RCC 7860 (cell line): ENCODE data around the gene SEMA6D.

Source experiments
- DNase-seq: peaks from one replicate; pipeline ENCODE4 v3.0.0-alpha.2; 2015; ENCODE audit warnings: low spot score
- FAIRE-seq: peaks from 2 replicates; lab custom pipeline; 2012; peaks lifted over from hg19 to GRCh38; lab: Jason Lieb, UNC

The SEMA6D gene, protein sequence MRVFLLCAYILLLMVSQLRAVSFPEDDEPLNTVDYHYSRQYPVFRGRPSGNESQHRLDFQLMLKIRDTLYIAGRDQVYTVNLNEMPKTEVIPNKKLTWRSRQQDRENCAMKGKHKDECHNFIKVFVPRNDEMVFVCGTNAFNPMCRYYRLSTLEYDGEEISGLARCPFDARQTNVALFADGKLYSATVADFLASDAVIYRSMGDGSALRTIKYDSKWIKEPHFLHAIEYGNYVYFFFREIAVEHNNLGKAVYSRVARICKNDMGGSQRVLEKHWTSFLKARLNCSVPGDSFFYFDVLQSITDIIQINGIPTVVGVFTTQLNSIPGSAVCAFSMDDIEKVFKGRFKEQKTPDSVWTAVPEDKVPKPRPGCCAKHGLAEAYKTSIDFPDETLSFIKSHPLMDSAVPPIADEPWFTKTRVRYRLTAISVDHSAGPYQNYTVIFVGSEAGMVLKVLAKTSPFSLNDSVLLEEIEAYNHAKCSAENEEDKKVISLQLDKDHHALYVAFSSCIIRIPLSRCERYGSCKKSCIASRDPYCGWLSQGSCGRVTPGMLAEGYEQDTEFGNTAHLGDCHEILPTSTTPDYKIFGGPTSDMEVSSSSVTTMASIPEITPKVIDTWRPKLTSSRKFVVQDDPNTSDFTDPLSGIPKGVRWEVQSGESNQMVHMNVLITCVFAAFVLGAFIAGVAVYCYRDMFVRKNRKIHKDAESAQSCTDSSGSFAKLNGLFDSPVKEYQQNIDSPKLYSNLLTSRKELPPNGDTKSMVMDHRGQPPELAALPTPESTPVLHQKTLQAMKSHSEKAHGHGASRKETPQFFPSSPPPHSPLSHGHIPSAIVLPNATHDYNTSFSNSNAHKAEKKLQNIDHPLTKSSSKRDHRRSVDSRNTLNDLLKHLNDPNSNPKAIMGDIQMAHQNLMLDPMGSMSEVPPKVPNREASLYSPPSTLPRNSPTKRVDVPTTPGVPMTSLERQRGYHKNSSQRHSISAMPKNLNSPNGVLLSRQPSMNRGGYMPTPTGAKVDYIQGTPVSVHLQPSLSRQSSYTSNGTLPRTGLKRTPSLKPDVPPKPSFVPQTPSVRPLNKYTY

DNA sequence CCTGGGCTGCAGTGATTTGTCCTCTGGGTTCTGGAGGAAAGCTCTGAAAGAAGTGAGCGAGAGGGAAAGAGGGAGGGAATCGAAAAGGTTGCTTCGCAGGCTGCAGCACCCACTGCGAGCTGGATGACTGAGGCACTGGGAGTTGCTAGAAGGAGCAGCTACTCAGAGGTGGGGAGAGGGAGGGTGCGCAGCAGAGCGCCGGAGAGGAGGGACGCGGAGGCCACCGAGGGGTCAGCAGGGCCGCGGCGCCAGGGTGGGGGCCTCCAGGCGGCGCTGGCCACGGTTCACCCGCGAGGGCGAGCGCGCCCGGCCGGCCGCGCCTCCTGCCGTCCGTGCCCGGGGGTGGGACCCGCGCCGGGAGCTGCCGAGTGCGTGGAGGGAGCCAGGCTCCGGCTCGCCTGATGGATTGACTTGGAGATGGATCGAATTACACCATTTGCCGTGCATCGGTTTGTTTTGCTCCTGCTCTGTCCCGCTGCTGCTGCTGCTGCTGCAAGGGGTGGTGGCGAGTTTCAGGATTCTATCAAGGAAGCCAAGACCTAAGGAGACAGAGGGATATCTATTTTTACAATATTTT, at the start of gene SEMA6D:
TSS of gene SEMA6D (plus strand) at position 470 of the 577 bp plus-strand sequence. CDS start 42,294 bp downstream, outside the sequence.
- DNase-seq (peak; percentile 66), FAIRE-seq (no peak)

- no peak for DNase-seq
- FAIRE-seq = no peak
Measured at GRCh38 chr15:47669221-47669620, 48.1 kb upstream of the SEMA6D start.

- FAIRE-seq (no peak), DNase-seq (no peak)
Measured at GRCh38 chr15:47670365-47670764, 46.9 kb upstream of the SEMA6D start.

DNA sequence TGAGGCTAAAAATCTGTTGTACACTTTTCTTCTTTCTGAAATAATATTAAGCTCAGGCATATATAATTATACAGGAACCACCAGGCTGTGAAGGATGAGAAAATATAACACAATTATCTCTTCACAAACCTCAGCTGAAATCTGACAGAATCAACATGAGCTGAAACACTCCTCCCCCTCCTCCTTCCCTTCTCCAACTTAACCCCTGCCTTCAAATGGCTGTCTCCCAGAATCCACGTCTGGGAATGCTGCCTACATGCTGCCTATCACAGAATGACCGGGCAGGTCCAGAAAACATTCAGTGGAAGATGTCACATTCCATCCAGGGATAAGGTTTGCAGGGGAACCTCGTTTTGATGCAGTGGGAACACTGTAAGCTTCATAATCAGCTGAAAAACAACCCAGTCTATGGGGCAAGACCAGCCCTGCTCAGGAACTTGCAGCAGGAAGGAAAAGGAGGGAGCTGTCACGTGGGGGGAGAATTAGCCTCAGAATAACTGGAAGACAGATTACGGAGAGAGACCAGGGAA, 44.0 kb upstream of the SEMA6D start:
- no peak for DNase-seq
- FAIRE-seq = no peak

GRCh38 chr15:47674586-47675232, 42.6 kb upstream of the SEMA6D start:
- FAIRE-seq = no peak
- DNase-seq = no peak

GRCh38 chr15:47675735-47676134, 41.6 kb upstream of the SEMA6D start:
- FAIRE-seq = no peak
- DNase-seq = no peak

GRCh38 chr15:47678040-47678439, 39.3 kb upstream of the SEMA6D start:
- FAIRE-seq (no peak), DNase-seq (no peak)

DNA sequence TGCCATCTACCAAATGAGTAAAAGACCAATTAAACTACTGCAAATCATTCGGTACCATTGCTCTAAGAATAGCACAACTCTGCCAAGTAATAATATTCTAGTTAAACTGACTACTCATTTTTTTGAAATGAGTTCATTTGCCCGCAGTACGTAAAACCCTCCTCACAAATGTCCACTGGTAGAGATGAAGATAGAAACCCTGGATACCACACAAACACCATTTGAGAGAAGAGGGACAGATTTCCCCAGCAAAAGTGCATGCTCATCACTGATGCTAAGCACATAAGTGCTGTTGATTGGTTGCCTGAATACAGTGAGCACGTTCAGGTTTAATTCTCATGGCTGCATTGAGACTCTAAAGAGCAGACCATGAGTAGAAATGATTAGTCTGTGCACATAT, 34.6 kb upstream of the SEMA6D start:
- no peak for FAIRE-seq
- no peak for DNase-seq

- no peak for DNase-seq
- FAIRE-seq = no peak
Measured at GRCh38 chr15:47685141-47685870, 32.0 kb upstream of the SEMA6D start.

GRCh38 chr15:47688573-47689086, 28.7 kb upstream of the SEMA6D start:
- no peak for DNase-seq
- no peak for FAIRE-seq

DNA sequence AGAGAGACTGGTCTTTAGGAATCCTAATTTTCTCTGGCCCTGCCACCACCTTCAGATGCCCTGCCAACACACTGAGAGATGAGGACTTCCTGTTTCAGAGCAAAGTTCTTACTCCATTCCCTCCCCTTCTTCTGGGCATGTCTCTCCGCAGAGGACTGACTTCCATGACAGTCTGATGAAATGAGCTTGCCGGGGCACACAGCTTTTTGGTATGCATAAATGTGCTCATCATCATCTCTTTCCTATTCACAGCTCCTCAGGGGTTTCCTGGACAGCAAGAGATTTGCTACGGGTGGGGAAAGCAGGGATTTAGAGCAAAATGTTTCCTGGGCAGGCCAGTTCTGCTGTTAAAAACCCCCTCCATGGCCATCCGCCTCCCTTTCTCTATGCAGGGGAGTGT, 27.6 kb upstream of the SEMA6D start:
- FAIRE-seq = no peak

GRCh38 chr15:47691882-47692281, 25.4 kb upstream of the SEMA6D start:
- no peak for FAIRE-seq
- DNase-seq = no peak

More for the DNA sequence above, 27.6 kb upstream of the SEMA6D start:
- DNase-seq = no peak

DNA sequence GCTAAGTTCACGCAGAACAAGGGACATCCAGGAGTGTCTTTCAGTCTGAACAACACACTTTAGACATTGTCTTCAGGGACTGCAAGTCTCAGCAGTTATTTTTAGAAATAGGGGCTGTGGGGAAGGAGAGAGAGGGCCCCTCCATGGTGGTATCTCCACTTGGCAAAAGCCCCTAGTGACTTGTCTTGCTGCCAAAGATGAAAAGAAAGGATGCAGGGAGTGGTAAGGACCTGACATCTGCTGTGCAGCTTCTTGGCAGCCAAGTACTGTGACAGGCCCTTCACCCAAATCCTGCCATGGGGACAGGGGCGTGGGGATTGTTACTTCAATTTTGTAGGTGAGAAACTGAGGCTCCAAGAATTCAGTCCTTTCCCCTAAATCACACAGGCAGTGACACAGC, 21.0 kb upstream of the SEMA6D start:
- no peak for FAIRE-seq
- DNase-seq = no peak

DNA sequence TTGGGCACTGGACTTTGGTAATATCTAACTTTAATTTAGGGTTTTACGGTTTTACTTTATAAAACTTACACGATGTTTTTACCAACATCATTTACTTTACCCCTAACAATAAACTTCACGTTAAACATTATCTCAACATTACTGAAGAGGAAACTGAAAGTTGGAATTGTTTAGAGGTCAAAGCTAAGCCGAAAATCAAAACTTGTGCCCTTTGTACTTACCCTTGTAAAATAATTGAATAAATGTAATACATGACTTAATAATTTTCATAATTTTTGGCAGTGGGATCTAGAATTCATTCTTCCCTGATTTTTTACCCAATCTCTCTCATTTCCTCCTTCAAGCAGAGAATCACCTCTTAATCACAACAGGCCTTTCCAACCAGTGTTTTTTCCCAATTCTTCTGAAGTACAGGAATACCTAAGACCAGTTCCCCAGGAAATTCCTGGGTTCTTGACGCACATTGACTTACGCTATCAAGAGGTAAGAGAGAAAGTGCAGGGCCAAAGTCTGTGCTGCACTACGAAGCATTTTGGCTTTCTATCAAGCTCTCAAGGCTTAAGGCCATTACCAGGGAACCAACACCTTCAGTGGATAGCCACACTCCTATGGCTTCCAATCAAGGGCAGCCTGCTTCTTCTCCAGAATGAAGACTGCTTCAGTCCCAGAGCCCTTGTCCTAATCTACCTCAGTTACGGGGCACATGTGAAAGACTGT, 11.9 kb upstream of the SEMA6D start:
- FAIRE-seq (no peak), DNase-seq (no peak)

- DNase-seq (no peak), FAIRE-seq (no peak)
Measured at GRCh38 chr15:47707391-47707790, 9.9 kb upstream of the SEMA6D start.

DNA sequence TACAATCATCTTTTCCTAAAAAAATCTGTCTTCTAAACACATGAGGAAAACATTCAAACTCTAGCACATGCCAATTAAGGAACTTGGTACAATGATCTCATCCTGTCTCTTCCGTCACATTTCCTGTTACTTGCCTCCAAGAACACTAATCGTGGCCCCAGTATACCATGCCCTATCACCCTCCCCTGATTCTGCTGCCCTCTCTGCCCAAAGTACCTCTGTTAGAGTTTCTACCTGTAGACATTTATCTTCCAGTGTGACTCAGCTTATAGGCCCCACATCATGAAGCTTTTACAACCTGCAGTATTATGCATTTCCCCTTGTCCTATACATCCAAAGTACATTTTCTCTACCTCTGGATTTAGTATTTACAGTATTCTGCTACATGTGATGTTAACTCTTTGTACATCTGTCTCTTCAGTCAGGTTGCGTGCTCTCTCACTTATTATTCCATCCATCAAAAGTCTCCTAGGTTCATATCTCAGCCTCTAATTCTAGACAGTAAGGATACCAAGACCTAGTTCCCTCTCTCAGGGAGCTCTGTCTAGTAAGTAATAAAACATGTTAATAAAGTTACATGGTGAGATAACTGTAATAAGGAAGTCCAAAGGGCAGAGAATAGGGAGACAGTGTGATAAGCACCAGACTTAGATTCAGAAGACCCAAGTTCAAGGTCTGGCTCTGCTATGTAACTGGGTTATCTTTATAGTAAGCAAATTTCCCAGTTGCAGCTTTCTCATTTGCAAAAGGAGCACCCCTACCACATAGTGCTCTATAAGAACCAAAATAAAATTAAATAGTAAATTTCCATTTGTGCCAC, 8.9 kb upstream of the SEMA6D start:
- no peak for DNase-seq
- FAIRE-seq = no peak

GRCh38 chr15:47711655-47712054, 5.7 kb upstream of the SEMA6D start:
- DNase-seq = no peak
- peak; percentile 46 for FAIRE-seq

DNA sequence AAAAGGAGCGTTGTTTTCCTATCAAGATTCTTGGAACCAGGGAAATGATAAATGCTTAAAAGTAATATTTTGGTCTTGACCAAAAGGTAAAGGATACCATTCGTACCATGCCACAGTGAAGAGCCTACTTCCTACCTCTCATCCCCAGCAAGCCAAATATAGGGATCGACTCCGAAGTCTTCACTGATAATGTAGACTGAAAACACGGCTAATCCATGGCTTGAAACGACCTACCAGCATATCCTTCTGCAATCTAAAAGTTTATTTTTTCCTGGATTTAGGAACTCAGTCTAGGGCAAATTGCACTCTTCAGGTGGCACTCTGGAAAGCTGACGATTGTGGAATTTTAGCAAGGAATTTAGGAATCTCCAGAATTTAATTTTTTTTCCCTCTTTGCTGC, 1.9 kb upstream of the SEMA6D start:
- FAIRE-seq = no peak
- no peak for DNase-seq
